K562 (cell line): ENCODE data around the gene EXOC4. TPM values are rescaled to one million over a fixed set of nuclear protein-coding genes. Genes with fewer than 3 reads are reported as not detected.

Experiments used
- ATAC-seq: fragments of 200-7000 bp; cut with Tn5 transposase; 3 replicates; pipeline ENCODE4 v1.9.1; 2020; ENCODE audit warnings: moderate library complexity
- BruUV-seq: library from RNA; stranded (reverse); fragments of 400-500 nt; replicated peaks from 2 replicates; lab custom pipeline; 2021; lab: Mats Ljungman, UMichigan
- CTCF ChIA-PET: fragments of 300-600 bp; formaldehyde crosslinking; extraction: SDS; loops from one replicate; lab custom pipeline; 2021; ENCODE audit warnings: low intra/inter-chr PET ratio; lab: Yijun Ruan, JAX
- POLR2A ChIA-PET: fragments of 300-600, 350-650 bp; sonication (Branson Sonifier 250); formaldehyde crosslinking; extraction: SDS; loops from one replicate; lab custom pipeline; 2021; ENCODE audit warnings: antibody characterized with exemption, inconsistent platforms; lab: Yijun Ruan, JAX
- DNase-seq, 4 experiments: peaks; one replicate each; pipeline versions ENCODE4 v3.0.0 to v3.0.0-alpha.2; 2011 to 2018; ENCODE audit warnings: low spot score in 3 of 4, mixed read lengths in 3 of 4; ENCODE audit errors: extremely low read depth in 1 of 4
- FAIRE-seq: peaks from 2 replicates; lab custom pipeline; 2011; peaks lifted over from hg19 to GRCh38; lab: Jason Lieb, UNC
- H2AFZ ChIP-seq: 2 replicates; pipeline ENCODE4 v1.6.0; 2011; ENCODE audit warnings: low read depth, low read length, control low read depth, inconsistent platforms
- H3K27ac ChIP-seq: fragments of 200-600 bp; 3 replicates; pipeline ENCODE4 v1.8.0; 2011; ENCODE audit warnings: low read depth, mild to moderate bottlenecking, control low read depth, inconsistent platforms, low read length, moderate library complexity, mixed read lengths; ENCODE audit errors: extremely low read depth
- H3K27me3 ChIP-seq, 2 experiments: fragments of 300-600 bp in 1 of 2; 2 replicates in 1 of 2; 3 replicates in 1 of 2; pipeline versions ENCODE4 v1.6.0 to v1.8.0; 2011; ENCODE audit warnings: inconsistent platforms in 2 of 2, low read length in 2 of 2, mild to moderate bottlenecking in 1 of 2, mixed read lengths in 1 of 2, moderate library complexity in 1 of 2; ENCODE audit not compliant: control insufficient read depth in 2 of 2, insufficient read depth in 2 of 2
- H3K36me3 ChIP-seq: fragments of 300-600 bp; 3 replicates; pipeline ENCODE4 v1.8.0; 2011; ENCODE audit warnings: mild to moderate bottlenecking, low read length, inconsistent platforms; ENCODE audit not compliant: control insufficient read depth, insufficient read depth
- H3K4me1 ChIP-seq, 2 experiments: fragments of 200-600 bp in 1 of 2; replicated peaks in 1 of 2; 2 replicates in 1 of 2; 3 replicates in 1 of 2; pipeline versions ENCODE4 v1.5.1 to v1.8.0; 2011; ENCODE audit warnings: inconsistent platforms in 2 of 2, low read length in 2 of 2, mild to moderate bottlenecking in 1 of 2, mixed read lengths in 1 of 2, moderate library complexity in 1 of 2; ENCODE audit not compliant: control insufficient read depth in 2 of 2, insufficient read depth in 2 of 2
- H3K4me2 ChIP-seq: 2 replicates; pipeline ENCODE4 v1.6.1; 2011; ENCODE audit warnings: low read length, control low read depth, inconsistent platforms, mixed read lengths; ENCODE audit not compliant: insufficient read depth
- H3K4me3 ChIP-seq: fragments of 200-600 bp; sonication (generic), shearing (Covaris generic); 2 replicates; pipeline ENCODE4 v1.5.1; 2016; ENCODE audit warnings: control low read depth, inconsistent platforms
- H3K79me2 ChIP-seq: fragments of 200-600 bp; 3 replicates; pipeline ENCODE4 v1.8.0; 2011; ENCODE audit warnings: low read length, inconsistent platforms; ENCODE audit not compliant: control insufficient read depth, insufficient read depth
- H3K9ac ChIP-seq, 2 experiments: 2 replicates each; pipeline versions ENCODE4 v1.6.0 to v1.6.1; 2011; ENCODE audit warnings: low read depth in 2 of 2, low read length in 2 of 2, control low read depth in 1 of 2, inconsistent platforms in 1 of 2, mild to moderate bottlenecking in 1 of 2, mixed read lengths in 1 of 2; ENCODE audit not compliant: insufficient read depth in 1 of 2
- H3K9me1 ChIP-seq: one replicate; pipeline ENCODE4 v1.6.0; 2011; ENCODE audit warnings: inconsistent platforms, mild to moderate bottlenecking, low read length, moderate library complexity; ENCODE audit not compliant: control insufficient read depth, insufficient read depth
- H3K9me3 ChIP-seq: replicated peaks from 2 replicates; pipeline ENCODE4 v1.5.1; 2011; ENCODE audit warnings: low read depth, low read length, inconsistent platforms; ENCODE audit not compliant: control insufficient read depth, insufficient read depth
- H4K20me1 ChIP-seq: replicated peaks from 2 replicates; pipeline ENCODE4 v1.6.1; 2011; ENCODE audit warnings: low read length, inconsistent platforms, mixed read lengths; ENCODE audit not compliant: control insufficient read depth, insufficient read depth
- C11orf30 ChIP-seq: fragments of 450-650 bp; IDR thresholded peaks from 2 replicates; pipeline ENCODE4 v1.6.1; 2016; ENCODE audit warnings: low read depth, mild to moderate bottlenecking
- DLX4 ChIP-seq: fragments of 250-450 bp; sonication (Bioruptor Pico); IDR thresholded peaks from 2 replicates; pipeline ENCODE4 v1.6.1; 2021; ENCODE audit warnings: mild to moderate bottlenecking
- PHB2 ChIP-seq: fragments of 450-650 bp; IDR thresholded peaks from 2 replicates; pipeline ENCODE4 v1.6.1; 2017; ENCODE audit warnings: low read depth
- PRDM10 ChIP-seq: fragments of 450-650 bp; IDR thresholded peaks from 2 replicates; pipeline ENCODE4 v1.6.1; 2018; ENCODE audit not compliant: partially characterized antibody
- RAD21 ChIP-seq, 2 experiments: fragments of 250-450 bp in 1 of 2; fragments of 450-650 bp in 1 of 2; sonication (Bioruptor Pico) in 1 of 2; formaldehyde crosslinking in 1 of 2; IDR thresholded peaks in 1 of 2; conservative IDR thresholded peaks in 1 of 2; 2 replicates each; pipeline versions ENCODE4 v1.4.0 to v1.8.0; 2020 to 2022; ENCODE audit warnings: mild to moderate bottlenecking in 2 of 2, moderate library complexity in 1 of 2
- SOX6 ChIP-seq: fragments of 450-650 bp; IDR thresholded peaks from 2 replicates; pipeline ENCODE4 v1.6.1; 2014; ENCODE audit warnings: mild to moderate bottlenecking
- XRCC5 ChIP-seq: fragments of 200-400 bp; formaldehyde crosslinking; IDR thresholded peaks from 2 replicates; pipeline ENCODE4 v1.6.1; 2017; ENCODE audit warnings: low read depth, mild to moderate bottlenecking, low read length
- ZBTB26 ChIP-seq: fragments of 450-650 bp; formaldehyde crosslinking; IDR thresholded peaks from 2 replicates; pipeline ENCODE4 v1.4.0; 2022; ENCODE audit warnings: missing genetic modification characterization
- WGBS: fragments of 100-300 bp; shearing (Covaris generic); methylation state at CpG from one replicate; pipeline ENCODE4 v1.1.6; 2016; ENCODE audit warnings: low coverage, mixed read lengths; ENCODE audit not compliant: insufficient coverage; ENCODE audit errors: missing lambda C conversion rate; 5-methylcytosine and 5-hydroxymethylcytosine counted together
- in situ Hi-C: fragments of 300-500 bp; cut with MboI; formaldehyde crosslinking; loops from 4 replicates; pipeline ENCODE4 v1.15.0; 2018; ENCODE audit warnings: inconsistent platforms, mixed read lengths
- intact Hi-C: fragments of 100-400 bp; cut with micrococcal nuclease; formaldehyde crosslinking; loops from 2 replicates; pipeline ENCODE4 v1.14.2; 2022
- polyA plus RNA-seq, 8 experiments: library from polyadenylated mRNA; depleted of rRNA in 4 of 8; stranded (reverse) in 5 of 8; unstranded in 3 of 8; fragments of >200 nt; fragmentation: Nextera tagmentation in 2 of 8; fragmentation: Illumina TruSeq in 1 of 8; extraction: Ambion mirVana in 2 of 8; extraction: Trizol in 1 of 8; gene quantifications; 2 replicates each; pipeline versions ENCODE4 v1.2.1 to v1.2.3, GENCODE V29; 2011 to 2014; ENCODE audit warnings: inconsistent platforms in 1 of 8, missing spikeins in 1 of 8
- total RNA-seq, 7 experiments: library from RNA; depleted of rRNA in 6 of 7; stranded (reverse); fragments of >200 nt in 6 of 7; fragmentation: Illumina TruSeq in 2 of 7; extraction: Trizol in 2 of 7; gene quantifications; 2 replicates each; pipeline versions ENCODE4 v1.2.1 to v1.2.3, GENCODE V29; 2011 to 2021; ENCODE audit warnings: low replicate concordance in 1 of 7

Gene EXOC4
- total and polyA plus RNA-seq, 9 of the 15 experiments (the other 6 are each of a cell fraction or from before 2014, with no cell fraction given) = 18.5 to 73.1 (median 46.6) TPM

GRCh38 chr7:134024739-134025138 lies 771.9 kb downstream of the EXOC4 start:
- H3K9me1 ChIP-seq = no peaks in the 10 kb centered on the region
- TF ChIP-seq PHB2 (no peak), ZBTB26 (no peak)
- TF ChIP-seq, all 486 proteins: peak for 0
- CTCF ChIA-PET = no interaction called here
- no peak overlapping the region for H3K4me2 ChIP-seq
- H3K79me2 ChIP-seq = no peaks in the 10 kb centered on the region
- H3K9me3 ChIP-seq = no peaks in the 10 kb centered on the region
- H3K4me1 ChIP-seq = no peaks in the 10 kb centered on the region
- no peaks in the 10 kb centered on the region for H3K27me3 ChIP-seq
- H3K36me3 ChIP-seq = no peaks in the 10 kb centered on the region
- 71% methylated on average over 2 of the region's 2 CpGs for WGBS
- in situ Hi-C loops = no loop called here
- H2AFZ ChIP-seq = no peak overlapping the region
- no peaks in the 10 kb centered on the region for H4K20me1 ChIP-seq
- no peak for FAIRE-seq
- no peak for ATAC-seq
- no peak overlapping the region for H3K4me3 ChIP-seq
- DNase-seq = no peak
- BruUV-seq = no TSS peak
- no peak overlapping the region for H3K9ac ChIP-seq
- intact Hi-C loops = no loop called here
- H3K27ac ChIP-seq = no peak overlapping the region
- POLR2A ChIA-PET = no interaction called here

GRCh38 chr7:134028853-134029252 lies 776.0 kb downstream of the EXOC4 start:
- no peak overlapping the region for H2AFZ ChIP-seq
- H3K36me3 ChIP-seq = no peaks in the 10 kb centered on the region
- BruUV-seq = no TSS peak
- no peak overlapping the region for H3K4me2 ChIP-seq
- H4K20me1 ChIP-seq = no peaks in the 10 kb centered on the region
- no peak for DNase-seq
- no peaks in the 10 kb centered on the region for H3K4me1 ChIP-seq
- WGBS = 38% methylated on average over 4 of the region's 4 CpGs
- no peak for ATAC-seq
- no peaks in the 10 kb centered on the region for H3K9me1 ChIP-seq
- ChIA-PET POLR2A (interaction anchor here (0.7 kb wide), 1 partner anchor 120 kb away, joined by 3 read pairs; no protein-coding TSS in a partner anchor), CTCF (no interaction called here)
- H3K27me3 ChIP-seq = no peaks in the 10 kb centered on the region
- no peak for FAIRE-seq
- H3K9ac ChIP-seq = no peak overlapping the region
- H3K4me3 ChIP-seq = no peak overlapping the region
- H3K79me2 ChIP-seq = no peaks in the 10 kb centered on the region
- in situ Hi-C loops = no loop called here
- intact Hi-C loops = no loop called here
- H3K9me3 ChIP-seq = no peaks in the 10 kb centered on the region; the same call in 1 of the 2 replicates
- H3K27ac ChIP-seq = no peak overlapping the region
- no peak for TF ChIP-seq PRDM10
- TF ChIP-seq XRCC5 = no peak
- TF ChIP-seq C11orf30 = no peak
- TF ChIP-seq DLX4 (CRISPR knock-in tag) = no peak
- no peak for TF ChIP-seq RAD21 (CRISPR knock-in tag; conservative IDR thresholded peaks at IDR 0.05 in 1 of 2, IDR thresholded peaks at IDR 0.05 in 1 of 2)
- TF ChIP-seq SOX6 = no peak
